Small intestine (tissue), 7 donors: ENCODE measurements around the gene UBXN11. TPM values are rescaled to one million over a fixed set of nuclear protein-coding genes. Genes with fewer than 3 reads are reported as not detected.
A peak's percentile ranks its signal among the peaks of the same experiment; 100 is the strongest.

ENCODE experiments used
- DNase-seq, 2 donors: peaks; one replicate each; pipeline versions ENCODE4 v3.0.0 to v3.0.0-alpha.2; 2013
- FAIRE-seq: peaks from 2 replicates; lab custom pipeline; 2012; peaks lifted over from hg19 to GRCh38; lab: Jason Lieb, UNC
- H3K27ac ChIP-seq, 3 donors: one replicate each; pipeline ENCODE4 v1.5.1; 2013; ENCODE audit warnings: low read length in 2 of 3, mild to moderate bottlenecking in 2 of 3, control low read depth in 1 of 3, inconsistent platforms in 1 of 3, low read depth in 1 of 3, moderate library complexity in 1 of 3
- H3K27me3 ChIP-seq, 3 donors: one replicate each; pipeline ENCODE4 v1.6.1; 2013; ENCODE audit warnings: low read length in 3 of 3, inconsistent platforms in 1 of 3; ENCODE audit not compliant: control insufficient read depth in 3 of 3, insufficient read depth in 3 of 3
- H3K36me3 ChIP-seq, 3 donors: one replicate each; pipeline ENCODE4 v1.6.1; 2013; ENCODE audit warnings: low read length in 3 of 3, inconsistent platforms in 1 of 3, low read depth in 1 of 3, mild to moderate bottlenecking in 1 of 3, moderate library complexity in 1 of 3; ENCODE audit not compliant: control insufficient read depth in 3 of 3, insufficient read depth in 2 of 3
- H3K4me1 ChIP-seq, 3 donors: one replicate each; pipeline ENCODE4 v1.6.1; 2013; ENCODE audit warnings: low read length in 2 of 3, inconsistent platforms in 1 of 3, low read depth in 1 of 3, mild to moderate bottlenecking in 1 of 3, moderate library complexity in 1 of 3; ENCODE audit not compliant: control insufficient read depth in 3 of 3, insufficient read depth in 2 of 3
- H3K4me3 ChIP-seq, 3 donors: one replicate each; pipeline ENCODE4 v1.5.1; 2013; ENCODE audit warnings: low read length in 3 of 3, control low read depth in 1 of 3, inconsistent platforms in 1 of 3, low read depth in 1 of 3, mild to moderate bottlenecking in 1 of 3, moderate library complexity in 1 of 3
- H3K9me3 ChIP-seq, 2 donors: one replicate each; pipeline ENCODE4 v1.6.1; 2013; ENCODE audit warnings: low read depth in 1 of 2, low read length in 1 of 2; ENCODE audit not compliant: control insufficient read depth in 2 of 2, insufficient read depth in 1 of 2
- WGBS, 3 donors: extraction: QIAGEN DNeasy Blood & Tissue Kit; methylation state at CpG; one replicate each; pipeline ENCODE4 v1.1.7; 2013; 5-methylcytosine and 5-hydroxymethylcytosine counted together
- polyA plus RNA-seq, 4 donors: library from polyadenylated mRNA; stranded (reverse) in 3 of 4; unstranded in 1 of 4; fragments of 200-250 nt in 3 of 4; fragments of 120-200 nt in 1 of 4; gene quantifications; one replicate each; pipeline versions ENCODE4 v1.2.1 to v1.2.3, GENCODE V29; 2013
- donor health status: healthy with polysubstance abuse.
- donor health status: control.
- donor health status: control.
- donor health status: Bipolar disorder and iron deficiency.
- donor health status: healthy.

Gene UBXN11
- polyA plus RNA-seq, 4 donors = 1.1 to 35.5 (median 11.4) TPM

DNA sequence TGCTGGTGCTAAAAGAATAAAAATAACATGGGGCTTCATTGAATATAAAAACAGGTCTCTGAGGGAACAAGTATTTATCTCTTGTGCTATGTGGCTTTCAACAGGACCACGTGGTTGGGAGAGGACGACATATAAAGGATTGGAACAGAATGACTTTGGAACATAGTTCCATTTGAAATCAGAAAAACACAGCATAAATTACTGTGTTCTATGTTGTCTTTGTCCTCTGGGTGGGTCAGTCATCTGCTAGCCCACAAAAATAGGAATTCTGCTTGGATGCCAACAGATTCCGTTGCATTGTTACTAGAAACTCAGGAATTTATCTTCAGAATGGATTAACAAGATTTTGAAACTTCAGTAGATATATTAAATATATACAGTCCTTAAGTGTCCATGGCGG, 66.5 kb downstream of the UBXN11 start:
- Histone ChIP-seq H3K4me3 (no peak overlapping the region), H3K4me1 (peaks cover 0 to 3% (median 0%) of the 10 kb centered on the region in 3 donors), H3K27me3 (no peaks in the 10 kb centered on the region), H3K36me3 (peaks cover 0 to 10% (median 0%) of the 10 kb centered on the region in 3 donors), H3K27ac (no peak overlapping the region), H3K9me3 (no peaks in the 10 kb centered on the region)
- FAIRE-seq (no peak), DNase-seq (no peak)
- 90 to 94% (median 92%) methylated on average over 4 of the region's 4 CpGs for WGBS, 3 donors

DNA sequence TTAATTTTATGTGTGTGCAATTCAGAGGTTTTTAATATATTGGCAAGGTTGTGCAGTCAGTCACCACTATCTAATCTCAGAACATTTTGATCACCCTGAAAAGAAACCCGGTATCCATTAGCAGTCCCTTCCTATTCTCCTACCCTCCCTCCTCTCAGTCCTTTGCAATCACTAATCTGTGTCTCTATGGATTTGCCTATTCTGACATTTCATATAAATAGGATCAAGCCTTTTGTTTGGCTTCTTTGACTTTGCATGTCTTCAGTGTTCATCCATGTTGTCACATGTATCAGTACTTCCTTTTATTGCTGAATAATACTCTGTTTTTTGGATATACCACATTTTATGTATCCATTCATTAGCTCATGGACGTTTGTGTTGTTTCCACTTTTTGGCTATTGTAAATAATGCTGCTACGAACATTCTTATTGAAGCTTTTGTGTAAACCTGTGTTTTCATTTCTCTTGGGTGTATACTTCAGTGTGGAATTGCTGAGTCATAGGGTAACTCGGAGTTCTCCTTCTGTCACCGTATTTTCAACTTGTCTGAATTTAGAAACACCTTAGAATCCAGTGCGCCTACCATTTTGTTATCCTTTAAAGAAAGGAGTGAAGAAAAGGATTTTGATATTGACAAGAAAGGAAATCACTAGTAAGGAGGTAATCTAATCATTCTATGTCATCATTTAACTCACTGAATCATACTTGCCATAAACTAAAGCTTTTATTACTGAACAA, 69.0 kb downstream of the UBXN11 start:
- FAIRE-seq = no peak
- H3K9me3 ChIP-seq = no peaks in the 10 kb centered on the region
- no peaks in the 10 kb centered on the region for H3K36me3 ChIP-seq
- no peak overlapping the region for H3K27ac ChIP-seq
- no peaks in the 10 kb centered on the region for H3K27me3 ChIP-seq
- peaks cover 0 to 8% (median 0%) of the 10 kb centered on the region in 3 donors for H3K4me1 ChIP-seq
- H3K4me3 ChIP-seq = no peak overlapping the region
- 71 to 74% (median 73%) methylated on average over 6 of the region's 6 CpGs for WGBS, 3 donors
- DNase-seq = no peak

DNA sequence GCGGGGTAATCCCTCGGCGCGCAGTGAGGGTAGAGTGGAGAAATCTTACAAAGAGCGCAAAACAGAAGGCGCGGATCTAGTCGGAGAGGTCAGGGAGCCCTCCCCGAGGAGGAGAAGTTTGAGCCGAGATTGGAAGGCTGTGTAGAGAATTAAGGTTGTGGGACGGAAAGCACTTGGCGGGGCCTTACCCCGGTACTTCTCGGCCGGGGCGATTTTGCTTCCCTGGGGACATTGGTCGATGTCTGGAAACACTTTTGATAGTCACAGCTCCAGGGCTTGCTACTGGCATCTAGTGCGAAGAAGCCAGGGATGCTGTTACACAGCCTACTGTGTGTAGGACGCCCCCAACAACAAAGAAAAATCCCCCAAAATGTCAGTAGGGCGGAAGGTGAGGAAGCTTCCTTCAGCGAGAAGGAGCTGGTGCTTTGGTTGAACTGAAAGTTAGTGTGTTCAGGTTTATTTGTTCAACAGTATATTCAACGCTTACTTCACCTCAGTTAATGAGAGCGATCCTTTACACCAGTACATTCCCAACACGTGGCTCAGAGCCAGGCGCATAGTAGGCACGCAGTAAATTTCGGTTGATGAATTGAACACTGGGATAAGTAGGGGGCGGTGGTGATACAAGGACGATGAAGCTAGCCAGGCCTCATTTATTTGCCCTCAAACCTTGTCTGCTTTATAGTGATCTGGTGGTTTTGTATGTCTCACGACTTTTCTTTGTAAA, 71.6 kb downstream of the UBXN11 start:
- Histone ChIP-seq H3K9me3 (no peaks in the 10 kb centered on the region), H3K27ac (peak overlapping the region; percentile 86 to 91 (median 91)), H3K27me3 (no peaks in the 10 kb centered on the region), H3K4me1 (peaks cover 0 to 8% (median 0%) of the 10 kb centered on the region in 3 donors), H3K36me3 (no peaks in the 10 kb centered on the region), H3K4me3 (peak overlapping the region; percentile 56 to 75 (median 74))
- peak in 1 of 2 donors; percentile 28 for DNase-seq
- no peak for FAIRE-seq
- 1 to 2% (median 2%) methylated on average over 30 of the region's 30 CpGs for WGBS, 3 donors

DNA sequence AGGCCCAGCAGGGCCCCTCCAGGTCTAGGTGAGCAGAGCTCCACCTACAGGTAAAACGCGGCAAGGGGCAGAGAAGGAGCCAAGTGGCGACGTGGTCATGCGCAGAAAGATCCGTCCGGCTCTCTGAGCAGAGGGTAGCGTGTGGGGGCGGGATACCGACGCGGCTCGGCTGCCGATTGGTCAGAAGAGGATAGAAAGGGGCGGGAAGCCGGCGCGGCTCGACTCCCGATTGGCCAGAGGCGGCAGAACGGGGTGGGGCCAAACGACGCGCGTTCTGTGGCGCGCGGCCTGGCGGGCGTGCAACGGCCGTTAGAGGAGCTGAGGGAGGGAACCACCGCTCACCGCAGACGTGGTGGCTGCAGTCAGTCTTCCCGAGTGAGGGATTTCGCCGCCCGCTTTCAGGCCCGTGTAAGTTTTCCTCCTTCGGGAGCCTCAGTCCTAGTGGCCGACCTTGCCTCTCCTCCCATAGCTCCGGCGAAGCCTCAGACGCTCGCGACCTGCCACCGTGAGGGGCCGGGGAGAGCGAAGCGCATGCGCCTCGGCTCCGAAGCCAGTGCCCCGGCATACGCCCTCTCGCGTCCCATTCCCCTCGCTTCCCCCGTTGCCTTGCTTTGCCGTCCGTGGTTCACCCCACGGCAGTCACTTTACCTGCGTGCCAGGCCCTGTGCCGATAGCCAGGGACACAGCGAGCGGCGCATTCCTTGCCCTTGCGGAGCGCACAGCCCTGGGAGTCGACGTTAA, 72.4 kb downstream of the UBXN11 start, which contains the start of gene CEP85:
CEP85 (plus strand) TSS at position 298 of the 741 bp plus-strand sequence. CDS start 5,584 bp downstream, outside the sequence.
- Histone ChIP-seq H3K27ac (peak within 1 kb of the TSS; percentile 86 to 91 (median 91)), H3K4me3 (peak within 1 kb of the TSS; percentile 56 to 75 (median 74)), H3K9me3 (no peaks in the 10 kb centered on the region), H3K27me3 (no peaks in the 10 kb centered on the region), H3K4me1 (peaks cover 0 to 8% (median 0%) of the 10 kb centered on the region in 3 donors), H3K36me3 (no peaks in the 10 kb centered on the region)
- DNase-seq (peak; percentile 99), FAIRE-seq (peak; percentile 41)
- 0% methylated on average over 52 to 73 of the region's 73 CpGs for WGBS, 3 donors

Other genes with a start within 250 kb of the UBXN11 start
- gene TRIM63, start 239.0 kb downstream of the UBXN11 start, polyA plus RNA-seq = 10 to 100 TPM in 1 of 4 donors, 1 to 10 TPM in 2, under 1 TPM in 1; 0.91 to 11.3 (median 2.8) TPM
- 10 to 100 TPM in 1 of 4 donors, 1 to 10 TPM in 3; 3.2 to 13.9 (median 5.3) TPM for gene PDIK1L, start 194.8 kb downstream of the UBXN11 start, polyA plus RNA-seq
- 1 to 10 TPM in 1 of 4 donors, under 1 TPM in 2, not detected in 1; 0.32 to 3.1 (median 0.54) TPM for gene FAM110D, start 147.6 kb downstream of the UBXN11 start, polyA plus RNA-seq
- not detected for gene C1orf232, start 137.7 kb downstream of the UBXN11 start, polyA plus RNA-seq
- 100 to 1,000 TPM in 2 of 4 donors, 10 to 100 TPM in 2; 27.7 to 152 (median 94.7) TPM for gene ZNF593, start 136.7 kb downstream of the UBXN11 start, polyA plus RNA-seq
- under 1 TPM in 2 of 4 donors, not detected in 2; 0.16 to 0.50 TPM for gene ZNF593OS, start 134.8 kb downstream of the UBXN11 start, polyA plus RNA-seq
- 10 to 100 TPM; 16.1 to 85.0 (median 47.9) TPM for gene CNKSR1, start 129.1 kb downstream of the UBXN11 start, polyA plus RNA-seq
- under 1 TPM in 1 of 4 donors, not detected in 3; 0.09 TPM for gene CATSPER4, start 116.0 kb downstream of the UBXN11 start, polyA plus RNA-seq
- 10 to 100 TPM in 1 of 4 donors, 1 to 10 TPM in 3; 2.7 to 11.0 (median 5.6) TPM for gene CEP85, start 72.4 kb downstream of the UBXN11 start, polyA plus RNA-seq
- gene SH3BGRL3, start 26.6 kb downstream of the UBXN11 start, polyA plus RNA-seq = 100 to 1,000 TPM in 3 of 4 donors, 10 to 100 TPM in 1; 90.9 to 238 (median 178) TPM
- 100 to 1,000 TPM in 1 of 4 donors, 10 to 100 TPM in 3; 23.1 to 116 (median 36.8) TPM for gene CD52, start 11.3 kb upstream of the UBXN11 start, polyA plus RNA-seq
- 100 to 1,000 TPM in 2 of 4 donors, 1 to 10 TPM in 2; 2.4 to 267 (median 63.7) TPM for gene CRYBG2, start 47.5 kb upstream of the UBXN11 start, polyA plus RNA-seq
- under 1 TPM in 2 of 4 donors, not detected in 2; 0.07 to 0.13 TPM for gene ZNF683, start 66.1 kb upstream of the UBXN11 start, polyA plus RNA-seq
- gene LIN28A, start 104.2 kb upstream of the UBXN11 start, polyA plus RNA-seq = under 1 TPM in 1 of 4 donors, not detected in 3; 0.03 TPM
- gene DHDDS, start 125.7 kb upstream of the UBXN11 start, polyA plus RNA-seq = 10 to 100 TPM; 21.2 to 32.9 (median 30.8) TPM
- gene HMGN2, start 165.8 kb upstream of the UBXN11 start, polyA plus RNA-seq = 100 to 1,000 TPM; 231 to 855 (median 506) TPM
- gene RPS6KA1, start 223.1 kb upstream of the UBXN11 start, polyA plus RNA-seq = 100 to 1,000 TPM in 3 of 4 donors, 10 to 100 TPM in 1; 60.9 to 223 (median 139) TPM